ENCODE measurements around the gene SNRPD3.

The SNRPD3 gene

GRCh38 chr22:24535348-24535747 is 20.5 kb upstream of the SNRPD3 start:
- DNase-seq = no peak

- no peak for DNase-seq
These were observed 19.7 kb upstream of the SNRPD3 start for GRCh38 chr22:24536089-24536488.

- DNase-seq = no peak
These were observed 15.3 kb upstream of the SNRPD3 start for GRCh38 chr22:24540470-24540869.

- no peak for DNase-seq
These were observed 13.9 kb upstream of the SNRPD3 start for GRCh38 chr22:24541681-24542515.

- no peak for DNase-seq
These were observed 13.2 kb upstream of the SNRPD3 start for GRCh38 chr22:24542641-24543040.

- no peak for DNase-seq
These were observed 12.6 kb upstream of the SNRPD3 start for GRCh38 chr22:24543185-24543601.

- no peak for DNase-seq
These were observed 12.0 kb upstream of the SNRPD3 start for GRCh38 chr22:24543679-24544243.

- no peak for DNase-seq
These were observed 7.0 kb upstream of the SNRPD3 start for GRCh38 chr22:24548812-24549211.

- DNase-seq = no peak
These were observed 5.5 kb upstream of the SNRPD3 start for GRCh38 chr22:24550028-24550901.

- DNase-seq = no peak
These were observed 4.8 kb upstream of the SNRPD3 start for GRCh38 chr22:24550902-24551435.

- peak; percentile 86 for DNase-seq
These were observed 3.1 kb upstream of the SNRPD3 start for GRCh38 chr22:24552503-24553286.

GRCh38 chr22:24553597-24554312 is 2.0 kb upstream of the SNRPD3 start:
- DNase-seq = no peak

GRCh38 chr22:24554313-24555164 is 1.3 kb upstream of the SNRPD3 start, which contains the start of gene GUCD1:
Gene GUCD1, minus strand, starts transcription at chr22:24555138. Its CDS starts 147 bp downstream, at chr22:24554991.
- DNase-seq = no peak

GRCh38 chr22:24559471-24559870 is 3.7 kb downstream of the SNRPD3 start:
- DNase-seq = no peak

- DNase-seq = no peak
These were observed 7.4 kb downstream of the SNRPD3 start for GRCh38 chr22:24563246-24563645.

GRCh38 chr22:24564376-24565058 is 8.7 kb downstream of the SNRPD3 start:
- DNase-seq = no peak

- DNase-seq = no peak
These were observed 9.3 kb downstream of the SNRPD3 start for GRCh38 chr22:24565077-24565476.

GRCh38 chr22:24566899-24567511 is 11.2 kb downstream of the SNRPD3 start:
- DNase-seq = no peak

- no peak for DNase-seq
These were observed 11.9 kb downstream of the SNRPD3 start for GRCh38 chr22:24567668-24568067.

- DNase-seq = no peak
These were observed 15.5 kb downstream of the SNRPD3 start for GRCh38 chr22:24571266-24571665.
